Activated CD4-positive, alpha-beta T cell treated with anti-CD3 and anti-CD28 coated beads for 4 hours (primary cell): ENCODE data around the gene LRMDA.

Experiments
- DNase-seq, 2 donors: peaks; one replicate each; pipeline ENCODE4 v3.0.0-alpha.2; 2020

The LRMDA gene

GRCh38 chr10:75649466-75649865, 218.0 kb downstream of the LRMDA start:
- DNase-seq, result no peak

GRCh38 chr10:75650648-75651047, 219.2 kb downstream of the LRMDA start:
- DNase-seq, result no peak

- no peak for DNase-seq
Observed at GRCh38 chr10:75651417-75651816, 220.0 kb downstream of the LRMDA start.

- DNase-seq, result no peak
Observed at GRCh38 chr10:75652146-75652740, 220.8 kb downstream of the LRMDA start.

GRCh38 chr10:75653761-75654160, 222.3 kb downstream of the LRMDA start:
- DNase-seq, result no peak

- no peak for DNase-seq
Observed at GRCh38 chr10:75654171-75654771, 222.8 kb downstream of the LRMDA start.

GRCh38 chr10:75654772-75655171, 223.3 kb downstream of the LRMDA start:
- no peak for DNase-seq

GRCh38 chr10:75655791-75656451, 224.5 kb downstream of the LRMDA start:
- DNase-seq, result no peak

- DNase-seq, result no peak
Observed at GRCh38 chr10:75657351-75657750, 225.9 kb downstream of the LRMDA start.

- no peak for DNase-seq
Observed at GRCh38 chr10:75658036-75658435, 226.6 kb downstream of the LRMDA start.

GRCh38 chr10:75658496-75658895, 227.1 kb downstream of the LRMDA start:
- no peak for DNase-seq

- no peak for DNase-seq
Observed at GRCh38 chr10:75658915-75659314, 227.5 kb downstream of the LRMDA start.

- DNase-seq, result no peak
Observed at GRCh38 chr10:75660823-75661222, 229.4 kb downstream of the LRMDA start.

GRCh38 chr10:75662715-75663114, 231.3 kb downstream of the LRMDA start:
- no peak for DNase-seq

GRCh38 chr10:75663947-75664664, 232.7 kb downstream of the LRMDA start:
- DNase-seq, result no peak

- DNase-seq, result no peak
Observed at GRCh38 chr10:75664968-75665367, 233.5 kb downstream of the LRMDA start.

GRCh38 chr10:75665707-75666106, 234.3 kb downstream of the LRMDA start:
- no peak for DNase-seq

- no peak for DNase-seq
Observed at GRCh38 chr10:75672111-75672671, 240.8 kb downstream of the LRMDA start.

- no peak for DNase-seq
Observed at GRCh38 chr10:75672842-75673241, 241.4 kb downstream of the LRMDA start.

GRCh38 chr10:75677541-75677940, 246.1 kb downstream of the LRMDA start:
- no peak for DNase-seq

GRCh38 chr10:75678527-75678926, 247.1 kb downstream of the LRMDA start:
- no peak for DNase-seq

- DNase-seq, result no peak
Observed at GRCh38 chr10:75679536-75679935, 248.1 kb downstream of the LRMDA start.

GRCh38 chr10:75681334-75681733, 249.9 kb downstream of the LRMDA start:
- no peak for DNase-seq
